ENCODE results near the gene EPHA6.

GRCh38 chr3:96961576-96961975 is 147.2 kb downstream of the EPHA6 start:
- TF ChIP-seq POLR2A (IDR thresholded peaks at IDR 0.05) (no peak), CTCF (IDR thresholded peaks at IDR 0.05) (no peak), EP300 (IDR thresholded peaks at IDR 0.05) (no peak), POLR2AphosphoS5 (IDR thresholded peaks at IDR 0.05) (no peak)
